ENCODE results near the gene MFAP4.
"Not testable (repeated sequence)": the region's sequence is repeated elsewhere in the genome, so short reads cannot be mapped to it uniquely, and the experiment has no call there.

The MFAP4 gene

DNA sequence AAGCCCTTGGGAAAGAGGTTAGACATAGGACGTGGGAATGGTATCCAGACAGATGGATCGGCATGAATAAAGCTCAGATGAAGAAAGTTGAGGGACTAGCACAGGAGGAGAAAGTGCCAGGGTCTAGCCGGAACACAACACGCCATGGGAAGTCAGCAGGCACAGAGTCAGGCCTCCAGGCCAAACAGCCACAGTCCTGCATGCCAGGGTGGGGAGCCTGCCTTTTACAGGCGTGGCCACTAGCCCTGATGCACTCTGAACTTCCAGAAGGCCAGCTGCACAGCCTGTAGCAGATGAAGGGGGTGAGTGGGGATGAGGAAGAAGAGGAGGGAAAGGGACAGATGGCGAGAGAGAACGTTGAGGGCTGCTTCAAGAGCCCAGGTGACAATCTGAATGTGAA is 29.6 kb downstream of the MFAP4 start:
- TF ChIP-seq YY1 (IDR thresholded peaks at IDR 0.05; ENCODE audit: insufficient read depth, insufficient read length) (no peak), SUZ12 (IDR thresholded peaks at IDR 0.05; ENCODE audit: extremely low read depth, insufficient read depth, insufficient read length) (no peak), ZNF274 (IDR thresholded peaks at IDR 0.05; ENCODE audit: low read depth, low read length) (no peak)
- no peak overlapping the region for H3K4me3 ChIP-seq (ENCODE audit: insufficient read length, low read depth)
- no peak for DNase-seq (ENCODE audit: low read depth, low spot score)
- no peak overlapping the region for H3K9ac ChIP-seq (ENCODE audit: insufficient read length, low read depth)
- no peaks in the 10 kb centered on the region for H3K27me3 ChIP-seq (ENCODE audit: insufficient read depth, insufficient read length)
- H3K36me3 ChIP-seq (ENCODE audit: insufficient read depth, insufficient read length, low read length): peaks cover 35% of the 10 kb centered on the region
- peaks cover 2% of the 10 kb centered on the region for H3K4me1 ChIP-seq (ENCODE audit: insufficient read depth, insufficient read length)
- no peaks in the 10 kb centered on the region for H3K9me3 ChIP-seq (ENCODE audit: insufficient read depth, low read length)

DNA sequence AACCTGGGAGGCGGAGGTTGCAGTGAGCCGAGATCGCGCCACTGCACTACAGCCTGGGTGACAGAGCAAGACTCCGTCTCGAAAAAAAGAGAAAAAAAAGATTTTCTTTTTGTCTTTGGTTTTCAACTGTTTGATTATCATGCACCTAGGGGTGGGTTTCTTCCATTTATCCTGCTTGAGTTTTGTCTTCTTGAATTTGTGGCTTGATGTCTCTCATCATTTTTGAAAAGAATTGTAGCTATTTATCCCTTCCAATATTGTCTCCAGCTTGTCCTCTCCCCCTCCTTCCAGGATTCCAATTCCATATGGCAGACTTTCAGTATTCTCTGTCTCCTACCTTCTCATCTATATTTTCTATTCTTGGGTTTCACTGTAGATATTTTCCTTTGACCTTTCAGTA is 32.2 kb downstream of the MFAP4 start:
- H3K4me3 ChIP-seq (ENCODE audit: insufficient read length, low read depth): no peak overlapping the region
- H3K27me3 ChIP-seq (ENCODE audit: insufficient read depth, insufficient read length): no peaks in the 10 kb centered on the region
- TF ChIP-seq YY1 (IDR thresholded peaks at IDR 0.05; ENCODE audit: insufficient read depth, insufficient read length): no peak
- no peak for TF ChIP-seq ZNF274 (IDR thresholded peaks at IDR 0.05; ENCODE audit: low read depth, low read length)
- TF ChIP-seq SUZ12 (IDR thresholded peaks at IDR 0.05; ENCODE audit: extremely low read depth, insufficient read depth, insufficient read length): no peak
- no peak for DNase-seq (ENCODE audit: low read depth, low spot score)
- no peaks in the 10 kb centered on the region for H3K9me3 ChIP-seq (ENCODE audit: insufficient read depth, low read length)
- H3K4me1 ChIP-seq (ENCODE audit: insufficient read depth, insufficient read length): no peaks in the 10 kb centered on the region
- no peak overlapping the region for H3K9ac ChIP-seq (ENCODE audit: insufficient read length, low read depth)
- H3K36me3 ChIP-seq (ENCODE audit: insufficient read depth, insufficient read length, low read length): peaks cover 30% of the 10 kb centered on the region

DNA sequence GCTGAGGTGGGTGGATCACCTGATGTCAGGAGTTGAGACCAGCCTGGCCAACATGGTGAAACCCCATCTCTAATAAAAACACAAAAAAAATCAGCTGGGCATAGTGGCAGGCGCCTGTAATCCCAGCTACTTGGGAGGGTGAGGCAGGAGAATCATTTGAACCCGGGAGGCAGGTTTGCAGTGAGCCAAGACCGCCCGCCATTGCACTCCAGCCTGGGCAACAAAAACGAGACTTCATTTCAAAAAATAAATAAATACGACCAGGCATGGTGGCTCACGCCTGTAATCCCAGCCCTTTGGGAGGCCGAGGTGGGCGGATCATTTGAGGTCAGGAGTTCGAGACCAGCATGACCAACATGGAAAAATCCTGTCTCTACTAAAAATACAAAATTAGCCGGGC is 33.6 kb downstream of the MFAP4 start:
- H3K36me3 ChIP-seq (ENCODE audit: insufficient read depth, insufficient read length, low read length): peaks cover 17% of the 10 kb centered on the region
- H3K9ac ChIP-seq (ENCODE audit: insufficient read length, low read depth); H3K9me3 ChIP-seq (ENCODE audit: insufficient read depth, low read length); H3K27me3 ChIP-seq (ENCODE audit: insufficient read depth, insufficient read length); H3K4me3 ChIP-seq (ENCODE audit: insufficient read length, low read depth); DNase-seq (ENCODE audit: low read depth, low spot score); H3K4me1 ChIP-seq (ENCODE audit: insufficient read depth, insufficient read length): not testable (repeated sequence)

DNA sequence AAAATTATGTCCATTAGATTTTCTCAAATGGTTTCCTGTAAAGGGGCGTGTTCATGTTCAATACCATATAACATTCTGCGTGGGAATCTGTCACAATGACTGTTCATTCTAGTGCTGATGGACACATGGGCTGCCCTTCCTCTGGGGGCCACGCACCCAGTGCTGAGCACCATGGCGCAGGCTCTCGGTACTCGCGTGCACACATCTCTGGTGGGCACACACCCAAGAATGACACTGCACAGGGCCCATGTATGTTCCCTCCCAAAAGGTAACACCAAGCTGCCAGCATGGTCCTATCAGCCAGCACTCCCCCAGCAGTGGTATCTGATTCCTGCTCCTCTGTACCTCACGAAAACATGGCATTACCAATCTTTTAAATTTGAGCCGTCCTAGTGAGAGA is 38.2 kb downstream of the MFAP4 start:
- Histone ChIP-seq H3K36me3 (ENCODE audit: insufficient read depth, insufficient read length, low read length) (peaks cover 14% of the 10 kb centered on the region), H3K4me1 (ENCODE audit: insufficient read depth, insufficient read length) (no peaks in the 10 kb centered on the region), H3K9ac (ENCODE audit: insufficient read length, low read depth) (no peak overlapping the region), H3K27me3 (ENCODE audit: insufficient read depth, insufficient read length) (no peaks in the 10 kb centered on the region), H3K4me3 (ENCODE audit: insufficient read length, low read depth) (no peak overlapping the region), H3K9me3 (ENCODE audit: insufficient read depth, low read length) (no peaks in the 10 kb centered on the region)
- no peak for TF ChIP-seq SUZ12 (IDR thresholded peaks at IDR 0.05; ENCODE audit: extremely low read depth, insufficient read depth, insufficient read length)
- TF ChIP-seq ZNF274 (IDR thresholded peaks at IDR 0.05; ENCODE audit: low read depth, low read length): no peak
- TF ChIP-seq YY1 (IDR thresholded peaks at IDR 0.05; ENCODE audit: insufficient read depth, insufficient read length): no peak
- no peak for DNase-seq (ENCODE audit: low read depth, low spot score)

DNA sequence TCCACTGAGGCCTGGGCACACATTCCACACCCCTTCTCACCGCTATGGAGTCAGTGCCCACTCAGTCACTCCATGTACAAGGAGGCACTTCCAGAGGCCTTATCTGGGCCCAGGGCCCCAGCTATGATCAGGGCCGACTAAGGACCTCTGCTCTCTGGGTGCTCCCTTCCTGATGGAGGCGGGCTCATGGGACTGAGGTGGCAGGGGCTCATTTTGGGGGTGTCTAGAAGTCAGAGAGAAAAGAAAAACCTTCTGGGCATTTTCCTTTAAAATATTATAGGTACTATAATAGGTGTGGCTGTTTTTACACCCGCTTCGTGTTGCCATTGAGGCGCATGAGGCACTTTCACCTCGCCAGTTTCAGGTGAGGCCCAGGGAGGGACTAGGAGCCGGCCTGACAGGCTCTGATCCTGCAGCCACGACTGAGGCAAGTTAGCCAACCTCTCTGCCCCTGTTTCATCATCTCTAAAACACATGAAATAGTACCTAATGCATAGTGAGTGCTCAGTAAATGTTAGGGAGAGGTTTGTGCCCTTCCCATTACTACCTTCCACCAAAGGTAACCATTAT is 38.8 kb downstream of the MFAP4 start:
- no peak for TF ChIP-seq ZNF274 (IDR thresholded peaks at IDR 0.05; ENCODE audit: low read depth, low read length)
- no peak for TF ChIP-seq SUZ12 (IDR thresholded peaks at IDR 0.05; ENCODE audit: extremely low read depth, insufficient read depth, insufficient read length)
- TF ChIP-seq YY1 (IDR thresholded peaks at IDR 0.05; ENCODE audit: insufficient read depth, insufficient read length): no peak
- peaks cover 20% of the 10 kb centered on the region for H3K36me3 ChIP-seq (ENCODE audit: insufficient read depth, insufficient read length, low read length)
- no peak for DNase-seq (ENCODE audit: low read depth, low spot score)
- H3K27me3 ChIP-seq (ENCODE audit: insufficient read depth, insufficient read length): no peaks in the 10 kb centered on the region
- peak overlapping the region; percentile 43 for H3K9ac ChIP-seq (ENCODE audit: insufficient read length, low read depth)
- H3K4me1 ChIP-seq (ENCODE audit: insufficient read depth, insufficient read length): peaks cover 1% of the 10 kb centered on the region
- no peak overlapping the region for H3K4me3 ChIP-seq (ENCODE audit: insufficient read length, low read depth)
- no peaks in the 10 kb centered on the region for H3K9me3 ChIP-seq (ENCODE audit: insufficient read depth, low read length)

GRCh38 chr17:19347323-19348080 is 39.5 kb downstream of the MFAP4 start:
- H3K4me3 ChIP-seq (ENCODE audit: insufficient read length, low read depth): no peak overlapping the region
- peak overlapping the region; percentile 43 for H3K9ac ChIP-seq (ENCODE audit: insufficient read length, low read depth)

GRCh38 chr17:19346351-19347255 is 40.4 kb downstream of the MFAP4 start:
- no peak for DNase-seq (ENCODE audit: low read depth, low spot score)
- Histone ChIP-seq H3K4me1 (ENCODE audit: insufficient read depth, insufficient read length) (peaks cover 10% of the 10 kb centered on the region), H3K4me3 (ENCODE audit: insufficient read length, low read depth) (no peak overlapping the region), H3K27me3 (ENCODE audit: insufficient read depth, insufficient read length) (no peaks in the 10 kb centered on the region), H3K36me3 (ENCODE audit: insufficient read depth, insufficient read length, low read length) (peaks cover 21% of the 10 kb centered on the region), H3K9ac (ENCODE audit: insufficient read length, low read depth) (no peak overlapping the region), H3K9me3 (ENCODE audit: insufficient read depth, low read length) (no peaks in the 10 kb centered on the region)
- TF ChIP-seq ZNF274 (IDR thresholded peaks at IDR 0.05; ENCODE audit: low read depth, low read length) (no peak), SUZ12 (IDR thresholded peaks at IDR 0.05; ENCODE audit: extremely low read depth, insufficient read depth, insufficient read length) (no peak)

More at GRCh38 chr17:19347323-19348080, 39.5 kb downstream of the MFAP4 start:
- Histone ChIP-seq H3K36me3 (ENCODE audit: insufficient read depth, insufficient read length, low read length) (peaks cover 21% of the 10 kb centered on the region), H3K27me3 (ENCODE audit: insufficient read depth, insufficient read length) (no peaks in the 10 kb centered on the region), H3K9me3 (ENCODE audit: insufficient read depth, low read length) (no peaks in the 10 kb centered on the region), H3K4me1 (ENCODE audit: insufficient read depth, insufficient read length) (peaks cover 4% of the 10 kb centered on the region)
- DNase-seq (ENCODE audit: low read depth, low spot score): no peak
- TF ChIP-seq ZNF274 (IDR thresholded peaks at IDR 0.05; ENCODE audit: low read depth, low read length) (no peak), SUZ12 (IDR thresholded peaks at IDR 0.05; ENCODE audit: extremely low read depth, insufficient read depth, insufficient read length) (no peak), YY1 (IDR thresholded peaks at IDR 0.05; ENCODE audit: insufficient read depth, insufficient read length) (no peak)
